ENCODE data around the gene FOXN1.
"Not testable (repeated sequence)": the region's sequence is repeated elsewhere in the genome, so short reads cannot be mapped to it uniquely, and the experiment has no call there.

Gene FOXN1

DNA sequence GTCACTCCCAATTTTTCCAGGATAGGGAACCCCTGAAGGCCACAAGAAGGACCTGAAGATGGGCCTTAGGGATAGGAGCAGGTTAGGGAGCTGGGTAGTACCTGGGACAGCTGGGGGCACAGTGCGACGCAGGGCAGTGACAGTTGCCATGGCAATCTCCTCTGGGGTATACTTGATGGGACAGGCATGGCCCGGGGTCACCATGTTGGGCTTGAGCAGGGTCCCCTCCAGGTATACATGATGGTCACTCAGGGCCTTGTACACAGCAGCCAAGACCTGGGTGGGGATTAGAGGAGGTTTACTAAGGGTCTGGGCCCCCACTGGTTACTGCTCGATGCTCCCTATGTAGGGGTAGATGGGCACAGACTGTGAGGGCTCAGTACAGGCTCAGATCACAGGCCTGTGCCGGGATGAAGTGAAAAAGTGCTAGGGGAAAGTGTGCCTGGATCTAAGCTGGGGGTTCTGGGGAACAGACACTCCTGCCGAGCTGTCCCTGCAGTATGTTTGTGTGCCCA, 67.9 kb downstream of the FOXN1 start:
- Histone ChIP-seq H3K4me1 (ENCODE audit: control insufficient read depth, insufficient read depth, low read length) (peaks cover 30% of the 10 kb centered on the region), H3K36me3 (ENCODE audit: insufficient read depth, low read length) (peaks cover 29% of the 10 kb centered on the region), H3K9ac (ENCODE audit: low read depth, low read length) (no peak overlapping the region), H3K4me3 (ENCODE audit: low read length) (no peak overlapping the region), H3K4me2 (ENCODE audit: low read length) (no peak overlapping the region), H3K9me3 (replicated peaks; ENCODE audit: low read length) (no peaks in the 10 kb centered on the region), H3K27me3 (ENCODE audit: control insufficient read depth, insufficient read depth, low read length) (no peaks in the 10 kb centered on the region)

DNA sequence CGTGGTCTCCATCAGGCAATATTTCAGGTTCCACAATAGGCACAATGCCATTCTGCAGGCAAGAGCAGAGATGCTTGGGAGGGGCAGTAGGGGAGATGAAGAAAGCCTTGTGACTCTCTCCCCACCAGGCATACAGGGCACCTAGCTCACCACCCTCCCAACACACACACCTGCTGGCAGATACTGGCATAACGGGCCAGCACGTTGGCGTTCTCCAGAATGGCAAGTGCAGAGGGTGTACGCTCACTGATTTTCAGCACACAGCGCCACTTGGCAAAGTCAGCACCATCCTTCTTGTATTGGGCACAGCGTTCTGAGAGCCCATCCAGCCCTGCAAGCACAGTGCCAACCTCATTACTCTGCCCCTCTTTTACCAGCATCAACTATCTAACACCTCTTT, 68.4 kb downstream of the FOXN1 start:
- peaks cover 34% of the 10 kb centered on the region for H3K36me3 ChIP-seq (ENCODE audit: insufficient read depth, low read length)
- no peaks in the 10 kb centered on the region for H3K27me3 ChIP-seq (ENCODE audit: control insufficient read depth, insufficient read depth, low read length)
- H3K9me3 ChIP-seq (replicated peaks; ENCODE audit: low read length), result no peaks in the 10 kb centered on the region
- H3K9ac ChIP-seq (ENCODE audit: low read depth, low read length), result no peak overlapping the region
- H3K4me1 ChIP-seq (ENCODE audit: control insufficient read depth, insufficient read depth, low read length), result peaks cover 30% of the 10 kb centered on the region
- H3K4me3 ChIP-seq (ENCODE audit: low read length), result no peak overlapping the region
- H3K4me2 ChIP-seq (ENCODE audit: low read length), result no peak overlapping the region

DNA sequence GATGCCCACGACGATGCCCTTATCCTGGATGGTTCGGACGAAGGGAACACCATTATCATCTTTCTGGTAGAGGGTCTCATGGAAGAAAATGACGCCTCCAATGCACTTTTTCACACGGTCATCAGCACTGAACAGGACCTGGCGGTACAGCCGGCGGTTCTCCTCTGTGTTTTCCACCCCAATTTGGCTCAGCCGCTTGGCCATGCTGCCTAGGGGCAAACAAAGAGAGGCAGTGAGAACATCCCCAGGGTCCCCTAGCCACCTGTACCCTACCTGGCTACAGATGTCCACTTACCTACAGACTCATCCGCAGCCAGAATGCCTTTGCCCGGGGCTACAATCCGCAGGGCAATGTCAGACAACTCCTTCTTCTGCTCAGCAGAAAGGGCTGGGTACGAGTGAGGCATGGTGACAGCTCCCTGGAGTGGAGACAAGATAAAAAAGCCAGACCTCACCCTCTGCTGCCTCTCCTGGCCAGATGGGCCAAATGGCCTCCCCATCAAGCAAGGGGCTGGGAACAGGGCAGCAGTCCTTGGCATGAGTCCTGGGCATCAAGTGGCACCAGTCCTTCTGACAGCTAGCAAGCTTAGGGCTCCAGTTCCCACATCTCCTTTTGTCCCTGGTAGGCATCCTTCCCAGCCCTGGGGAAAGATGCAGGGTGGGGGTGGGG, 69.1 kb downstream of the FOXN1 start:
- no peaks in the 10 kb centered on the region for H3K27me3 ChIP-seq (ENCODE audit: control insufficient read depth, insufficient read depth, low read length)
- peaks cover 39% of the 10 kb centered on the region for H3K36me3 ChIP-seq (ENCODE audit: insufficient read depth, low read length)
- H3K9me3 ChIP-seq (replicated peaks; ENCODE audit: low read length), result no peaks in the 10 kb centered on the region
- H3K4me2 ChIP-seq (ENCODE audit: low read length), result no peak overlapping the region
- H3K4me1 ChIP-seq (ENCODE audit: control insufficient read depth, insufficient read depth, low read length), result peaks cover 28% of the 10 kb centered on the region
- H3K9ac ChIP-seq (ENCODE audit: low read depth, low read length), result no peak overlapping the region
- no peak overlapping the region for H3K4me3 ChIP-seq (ENCODE audit: low read length)

DNA sequence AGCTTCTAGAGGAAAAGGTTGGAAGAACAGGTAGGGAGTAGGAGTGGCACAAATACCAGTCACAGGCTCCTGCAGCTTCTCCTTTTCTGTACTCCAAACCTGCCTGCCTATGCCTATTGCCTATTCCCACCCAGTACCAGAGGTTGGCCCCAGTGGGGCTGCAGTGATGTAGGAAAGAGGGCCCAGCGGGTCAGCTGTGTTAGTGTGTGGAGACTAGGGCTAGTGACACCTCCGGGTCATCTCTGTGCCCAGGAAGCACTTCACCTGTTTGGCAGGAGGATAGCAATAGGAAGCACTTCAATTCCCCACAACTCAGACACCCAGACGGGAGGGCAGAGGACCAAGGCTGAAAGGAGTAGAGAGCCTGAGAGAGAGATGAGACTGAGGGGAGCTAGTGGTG, 69.9 kb downstream of the FOXN1 start:
- peaks cover 42% of the 10 kb centered on the region for H3K36me3 ChIP-seq (ENCODE audit: insufficient read depth, low read length)
- H3K4me1 ChIP-seq (ENCODE audit: control insufficient read depth, insufficient read depth, low read length), result peaks cover 25% of the 10 kb centered on the region
- not testable (repeated sequence) for H3K4me2 ChIP-seq (ENCODE audit: low read length); H3K4me3 ChIP-seq (ENCODE audit: low read length); H3K9ac ChIP-seq (ENCODE audit: low read depth, low read length); H3K27me3 ChIP-seq (ENCODE audit: control insufficient read depth, insufficient read depth, low read length); H3K9me3 ChIP-seq (replicated peaks; ENCODE audit: low read length)

- peaks cover 46% of the 10 kb centered on the region for H3K36me3 ChIP-seq (ENCODE audit: insufficient read depth, low read length)
- H3K9me3 ChIP-seq (replicated peaks; ENCODE audit: low read length), result no peaks in the 10 kb centered on the region
- peak within 1 kb of the TSS; percentile 72 for H3K4me2 ChIP-seq (ENCODE audit: low read length)
- H3K4me3 ChIP-seq (ENCODE audit: low read length), result peak within 1 kb of the TSS; percentile 49
- peaks cover 23% of the 10 kb centered on the region for H3K4me1 ChIP-seq (ENCODE audit: control insufficient read depth, insufficient read depth, low read length)
- no peaks in the 10 kb centered on the region for H3K27me3 ChIP-seq (ENCODE audit: control insufficient read depth, insufficient read depth, low read length)
- H3K9ac ChIP-seq (ENCODE audit: low read depth, low read length), result no peak within 1 kb of the TSS
These were observed 70.8 kb downstream of the FOXN1 start, which contains the start of gene ALDOC for GRCh38 chr17:28576758-28577465. Gene ALDOC, minus strand, starts transcription at chr17:28576895. Its CDS starts 1,363 bp downstream, at chr17:28575532.

DNA sequence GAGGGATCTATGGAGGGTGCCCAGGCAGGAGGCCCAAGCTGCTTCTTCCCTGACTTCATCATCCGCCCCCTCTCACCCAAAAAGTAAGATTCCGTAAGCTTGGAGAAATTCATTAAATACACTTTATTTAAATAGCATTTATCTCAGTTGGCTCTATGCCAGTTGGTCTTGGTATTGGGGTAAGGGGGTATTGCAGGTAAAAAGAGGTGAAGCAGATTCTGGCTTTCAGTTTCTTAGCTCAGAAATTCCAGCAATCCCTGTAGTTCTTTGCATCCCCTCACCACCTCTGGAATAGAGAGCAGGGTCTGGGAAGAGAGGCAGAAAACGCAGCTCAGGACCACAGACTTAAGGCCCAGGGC, 71.3 kb downstream of the FOXN1 start:
- H3K4me2 ChIP-seq (ENCODE audit: low read length), result no peak overlapping the region
- peaks cover 50% of the 10 kb centered on the region for H3K36me3 ChIP-seq (ENCODE audit: insufficient read depth, low read length)
- H3K9me3 ChIP-seq (replicated peaks; ENCODE audit: low read length), result no peaks in the 10 kb centered on the region
- H3K27me3 ChIP-seq (ENCODE audit: control insufficient read depth, insufficient read depth, low read length), result no peaks in the 10 kb centered on the region
- H3K4me1 ChIP-seq (ENCODE audit: control insufficient read depth, insufficient read depth, low read length), result peaks cover 17% of the 10 kb centered on the region
- no peak overlapping the region for H3K4me3 ChIP-seq (ENCODE audit: low read length)
- no peak overlapping the region for H3K9ac ChIP-seq (ENCODE audit: low read depth, low read length)

GRCh38 chr17:28578246-28579195, 72.4 kb downstream of the FOXN1 start:
- Histone ChIP-seq H3K9ac (ENCODE audit: low read depth, low read length) (no peak overlapping the region), H3K4me1 (ENCODE audit: control insufficient read depth, insufficient read depth, low read length) (peaks cover 7% of the 10 kb centered on the region), H3K9me3 (replicated peaks; ENCODE audit: low read length) (no peaks in the 10 kb centered on the region), H3K4me3 (ENCODE audit: low read length) (no peak overlapping the region), H3K4me2 (ENCODE audit: low read length) (no peak overlapping the region), H3K36me3 (ENCODE audit: insufficient read depth, low read length) (peaks cover 61% of the 10 kb centered on the region), H3K27me3 (ENCODE audit: control insufficient read depth, insufficient read depth, low read length) (no peaks in the 10 kb centered on the region)

DNA sequence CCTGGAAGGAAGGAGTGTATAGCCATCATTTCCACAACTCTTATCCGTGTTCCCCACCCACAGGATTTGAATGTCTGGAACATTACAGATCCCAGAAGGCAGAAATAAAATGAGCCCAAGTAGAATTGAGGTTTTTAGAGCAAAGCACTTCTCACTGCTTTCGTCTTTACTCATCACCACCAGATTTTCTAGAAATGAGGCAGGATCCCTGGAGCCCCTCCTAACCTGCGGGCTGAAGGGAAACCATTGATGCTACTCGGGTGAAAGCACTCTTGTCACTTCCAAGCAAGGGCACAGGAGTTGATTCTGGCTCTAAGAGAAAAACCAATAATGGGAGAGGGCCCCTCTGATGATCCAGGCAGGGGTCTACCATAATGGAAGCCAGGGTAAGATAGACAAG, 73.4 kb downstream of the FOXN1 start:
- Histone ChIP-seq H3K4me2 (ENCODE audit: low read length) (no peak overlapping the region), H3K4me3 (ENCODE audit: low read length) (no peak overlapping the region), H3K4me1 (ENCODE audit: control insufficient read depth, insufficient read depth, low read length) (peaks cover 7% of the 10 kb centered on the region), H3K9ac (ENCODE audit: low read depth, low read length) (no peak overlapping the region), H3K9me3 (replicated peaks; ENCODE audit: low read length) (no peaks in the 10 kb centered on the region), H3K36me3 (ENCODE audit: insufficient read depth, low read length) (peaks cover 68% of the 10 kb centered on the region), H3K27me3 (ENCODE audit: control insufficient read depth, insufficient read depth, low read length) (no peaks in the 10 kb centered on the region)

DNA sequence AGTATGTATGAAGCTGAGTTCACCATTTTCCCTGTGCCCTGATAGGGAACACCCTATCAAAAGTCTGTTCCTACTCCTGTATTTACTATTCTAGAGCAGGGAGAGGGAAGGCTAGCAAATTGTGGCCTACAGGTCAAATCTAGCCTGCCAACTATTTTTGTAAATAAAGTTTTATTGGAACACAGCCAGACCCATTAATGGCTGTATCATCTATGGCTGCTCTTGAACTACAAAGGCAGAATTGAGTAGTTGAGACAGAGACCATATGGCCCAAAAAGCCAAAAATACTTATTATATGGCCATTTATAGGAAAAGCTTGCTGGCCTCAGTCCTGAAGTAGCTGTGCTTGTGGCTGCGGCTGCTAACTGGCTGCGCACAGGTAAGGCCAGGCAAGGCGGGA, 74.8 kb downstream of the FOXN1 start:
- H3K36me3 ChIP-seq (ENCODE audit: insufficient read depth, low read length), result peaks cover 77% of the 10 kb centered on the region
- no peak overlapping the region for H3K4me3 ChIP-seq (ENCODE audit: low read length)
- H3K27me3 ChIP-seq (ENCODE audit: control insufficient read depth, insufficient read depth, low read length), result no peaks in the 10 kb centered on the region
- no peak overlapping the region for H3K9ac ChIP-seq (ENCODE audit: low read depth, low read length)
- peaks cover 7% of the 10 kb centered on the region for H3K4me1 ChIP-seq (ENCODE audit: control insufficient read depth, insufficient read depth, low read length)
- no peak overlapping the region for H3K4me2 ChIP-seq (ENCODE audit: low read length)
- H3K9me3 ChIP-seq (replicated peaks; ENCODE audit: low read length), result no peaks in the 10 kb centered on the region

DNA sequence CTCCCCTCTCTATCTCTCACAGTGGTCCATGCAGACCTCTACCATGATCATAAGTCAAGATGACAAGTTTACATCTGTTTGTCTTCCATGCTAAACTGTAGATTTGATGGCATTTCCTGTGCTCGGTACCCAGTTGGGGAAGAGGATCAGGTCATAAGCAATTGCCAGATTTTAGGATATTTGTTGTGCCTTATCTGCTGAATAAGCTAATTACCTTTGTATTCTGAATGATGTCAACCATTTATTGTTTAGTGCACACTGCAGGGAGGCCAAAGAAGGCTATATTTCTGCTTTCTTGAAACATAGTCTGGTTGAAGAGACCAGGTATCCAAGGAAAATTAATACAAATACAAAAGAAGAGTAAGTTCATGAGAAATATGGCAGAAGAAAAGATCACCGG, 76.4 kb downstream of the FOXN1 start:
- H3K9me3 ChIP-seq (replicated peaks; ENCODE audit: low read length), result no peaks in the 10 kb centered on the region
- H3K9ac ChIP-seq (ENCODE audit: low read depth, low read length), result no peak overlapping the region
- H3K27me3 ChIP-seq (ENCODE audit: control insufficient read depth, insufficient read depth, low read length), result no peaks in the 10 kb centered on the region
- no peak overlapping the region for H3K4me3 ChIP-seq (ENCODE audit: low read length)
- peaks cover 75% of the 10 kb centered on the region for H3K36me3 ChIP-seq (ENCODE audit: insufficient read depth, low read length)
- no peaks in the 10 kb centered on the region for H3K4me1 ChIP-seq (ENCODE audit: control insufficient read depth, insufficient read depth, low read length)
- H3K4me2 ChIP-seq (ENCODE audit: low read length), result no peak overlapping the region

- H3K27me3 ChIP-seq (ENCODE audit: control insufficient read depth, insufficient read depth, low read length), result no peaks in the 10 kb centered on the region
- H3K9ac ChIP-seq (ENCODE audit: low read depth, low read length), result no peak overlapping the region
- no peaks in the 10 kb centered on the region for H3K9me3 ChIP-seq (replicated peaks; ENCODE audit: low read length)
- no peak overlapping the region for H3K4me2 ChIP-seq (ENCODE audit: low read length)
- no peaks in the 10 kb centered on the region for H3K4me1 ChIP-seq (ENCODE audit: control insufficient read depth, insufficient read depth, low read length)
- H3K36me3 ChIP-seq (ENCODE audit: insufficient read depth, low read length), result peaks cover 66% of the 10 kb centered on the region
- H3K4me3 ChIP-seq (ENCODE audit: low read length), result no peak overlapping the region
These were observed 78.3 kb downstream of the FOXN1 start for GRCh38 chr17:28584434-28584833.
